GM12864 (cell line): ENCODE measurements around the gene CEP112.

Experiments
- DNase-seq: peaks from one replicate; pipeline ENCODE4 v3.0.0-alpha.2; 2011; ENCODE audit warnings: low read depth
- H3K4me3 ChIP-seq: 2 replicates; pipeline ENCODE4 v1.5.1; 2011; ENCODE audit warnings: mild to moderate bottlenecking, low read depth, low read length, control low read depth
- CTCF ChIP-seq: IDR thresholded peaks from 2 replicates; pipeline ENCODE4 v1.5.1; 2011; ENCODE audit warnings: low read depth, mild to moderate bottlenecking, moderate library complexity, low read length, control low read depth, inconsistent platforms; ENCODE audit errors: missing control alignments

Gene CEP112

GRCh38 chr17:65587534-65588180, 604.3 kb downstream of the CEP112 start:
- no peak for TF ChIP-seq CTCF
- H3K4me3 ChIP-seq: no peak overlapping the region
- DNase-seq: no peak

- TF ChIP-seq CTCF: no peak
- no peak for DNase-seq
- H3K4me3 ChIP-seq: no peak overlapping the region
Observed at GRCh38 chr17:65586899-65587298, 605.0 kb downstream of the CEP112 start.
